H9 (cell line): ENCODE measurements around the gene FARP1. TPM values are rescaled to one million over a fixed set of nuclear protein-coding genes. Genes with fewer than 3 reads are reported as not detected.

Source experiments
- DNase-seq: peaks from one replicate; pipeline ENCODE4 v3.0.0-alpha.2; 2017
- H2AFZ ChIP-seq: one replicate; pipeline ENCODE4 v1.6.1; 2013; ENCODE audit warnings: mild to moderate bottlenecking, low read length, control low read depth, moderate library complexity
- H2AK5ac ChIP-seq: 2 replicates; pipeline ENCODE4 v1.6.1; 2013; ENCODE audit warnings: low read length, control low read depth, mixed read lengths; ENCODE audit not compliant: insufficient read length
- H2BK120ac ChIP-seq: one replicate; pipeline ENCODE4 v1.6.1; 2013; ENCODE audit warnings: low read depth, mild to moderate bottlenecking, low read length, control low read depth, inconsistent platforms; ENCODE audit not compliant: poor library complexity, severe bottlenecking
- H2BK12ac ChIP-seq: 2 replicates; pipeline ENCODE4 v1.6.1; 2013; ENCODE audit warnings: low read length, control low read depth, mixed read lengths, low read depth; ENCODE audit not compliant: insufficient read length
- H2BK15ac ChIP-seq: 2 replicates; pipeline ENCODE4 v1.6.1; 2013; ENCODE audit warnings: low read depth, low read length, control low read depth
- H2BK20ac ChIP-seq: one replicate; pipeline ENCODE4 v1.6.1; 2013; ENCODE audit warnings: low read depth, mild to moderate bottlenecking, low read length, control low read depth, inconsistent platforms; ENCODE audit not compliant: poor library complexity, severe bottlenecking
- H2BK5ac ChIP-seq: 2 replicates; pipeline ENCODE4 v1.6.1; 2013; ENCODE audit warnings: low read length, control low read depth, mixed read lengths; ENCODE audit not compliant: insufficient read length
- H3K14ac ChIP-seq: 2 replicates; pipeline ENCODE4 v1.6.1; 2013; ENCODE audit warnings: low read length, control low read depth; ENCODE audit not compliant: insufficient read depth
- H3K18ac ChIP-seq: 2 replicates; pipeline ENCODE4 v1.6.1; 2013; ENCODE audit warnings: low read depth, mild to moderate bottlenecking, mixed read lengths, low read length, control low read depth; ENCODE audit not compliant: insufficient read length
- H3K23ac ChIP-seq: 2 replicates; pipeline ENCODE4 v1.6.1; 2013; ENCODE audit warnings: low read length, control low read depth, mixed read lengths, low read depth; ENCODE audit not compliant: insufficient read length
- H3K23me2 ChIP-seq: 2 replicates; pipeline ENCODE4 v1.6.1; 2013; ENCODE audit warnings: low read depth, mild to moderate bottlenecking, mixed read lengths, low read length, control low read depth; ENCODE audit not compliant: insufficient read length, poor library complexity, severe bottlenecking
- H3K27ac ChIP-seq: 2 replicates; pipeline ENCODE4 v1.5.1; 2013; ENCODE audit warnings: low read length, control low read depth, mixed read lengths, low read depth; ENCODE audit not compliant: insufficient read length
- H3K27me3 ChIP-seq: 2 replicates; pipeline ENCODE4 v1.6.1; 2013; ENCODE audit warnings: low read length, control low read depth, inconsistent platforms; ENCODE audit not compliant: insufficient read depth
- H3K4ac ChIP-seq: 2 replicates; pipeline ENCODE4 v1.6.1; 2013; ENCODE audit warnings: low read depth, mild to moderate bottlenecking, control low read depth, inconsistent platforms, low read length, moderate library complexity
- H3K4me1 ChIP-seq: 2 replicates; pipeline ENCODE4 v1.6.1; 2013; ENCODE audit warnings: low read length, control low read depth, inconsistent platforms; ENCODE audit not compliant: insufficient read depth
- H3K4me2 ChIP-seq: 2 replicates; pipeline ENCODE4 v1.6.1; 2013; ENCODE audit warnings: low read length, control low read depth, mixed read lengths; ENCODE audit not compliant: insufficient read length, insufficient read depth
- H3K56ac ChIP-seq: 2 replicates; pipeline ENCODE4 v1.6.1; 2013; ENCODE audit warnings: low read depth, mild to moderate bottlenecking, mixed read lengths, low read length, control low read depth; ENCODE audit not compliant: insufficient read length
- H3K79me1 ChIP-seq: 2 replicates; pipeline ENCODE4 v1.6.1; 2013; ENCODE audit warnings: low read depth, mild to moderate bottlenecking, moderate library complexity, low read length, control low read depth, inconsistent platforms; ENCODE audit not compliant: insufficient read depth, poor library complexity, severe bottlenecking
- H3K79me2 ChIP-seq: 2 replicates; pipeline ENCODE4 v1.6.1; 2013; ENCODE audit warnings: low read length, control low read depth, inconsistent platforms; ENCODE audit not compliant: insufficient read depth
- H3K9ac ChIP-seq: 2 replicates; pipeline ENCODE4 v1.6.1; 2013; ENCODE audit warnings: low read length, control low read depth, mixed read lengths; ENCODE audit not compliant: insufficient read length; ENCODE audit errors: extremely low read depth
- H3K9me3 ChIP-seq: one replicate; pipeline ENCODE4 v1.6.1; 2013; ENCODE audit warnings: low read depth, low read length, inconsistent platforms; ENCODE audit not compliant: control insufficient read depth
- H3T11ph ChIP-seq: one replicate; pipeline ENCODE4 v1.6.1; 2013; ENCODE audit warnings: mild to moderate bottlenecking, low read length, control low read depth, inconsistent platforms
- H4K20me1 ChIP-seq: one replicate; pipeline ENCODE4 v1.6.1; 2013; ENCODE audit not compliant: control insufficient read depth, insufficient read length, insufficient read depth
- H4K5ac ChIP-seq: 2 replicates; pipeline ENCODE4 v1.6.1; 2013; ENCODE audit warnings: low read depth, mild to moderate bottlenecking, mixed read lengths, low read length, control low read depth; ENCODE audit not compliant: insufficient read length
- H4K8ac ChIP-seq: replicated peaks from 2 replicates; pipeline ENCODE4 v1.6.1; 2013; ENCODE audit warnings: low read length, control low read depth, mixed read lengths, low read depth; ENCODE audit not compliant: insufficient read length
- H4K91ac ChIP-seq: 2 replicates; pipeline ENCODE4 v1.6.1; 2013; ENCODE audit warnings: low read depth, mild to moderate bottlenecking, moderate library complexity, mixed read lengths, low read length, control low read depth; ENCODE audit not compliant: insufficient read length
- H3K27ac Mint-ChIP-seq, 3 experiments: 2 replicates in 2 of 3; 3 replicates in 1 of 3; pipeline ENCODE4 v1.8.0; 2020 to 2021; ENCODE audit warnings: mixed read lengths in 3 of 3, mild to moderate bottlenecking in 1 of 3, moderate library complexity in 1 of 3
- H3K27me3 Mint-ChIP-seq: 2 replicates; pipeline ENCODE4 v1.8.0; 2021; ENCODE audit warnings: low read depth, mild to moderate bottlenecking, moderate library complexity, mixed read lengths
- H3K36me3 Mint-ChIP-seq, 3 experiments: 2 replicates in 2 of 3; 3 replicates in 1 of 3; pipeline ENCODE4 v1.8.0; 2020 to 2021; ENCODE audit warnings: low read depth in 3 of 3, mixed read lengths in 3 of 3; ENCODE audit not compliant: insufficient read depth in 1 of 3
- H3K4me1 Mint-ChIP-seq, 2 experiments: 2 replicates each; pipeline ENCODE4 v1.8.0; 2020; ENCODE audit warnings: mixed read lengths in 2 of 2
- H3K4me3 Mint-ChIP-seq, 2 experiments: 2 replicates in 1 of 2; 3 replicates in 1 of 2; pipeline ENCODE4 v1.8.0; 2020 to 2021; ENCODE audit warnings: mild to moderate bottlenecking in 2 of 2, mixed read lengths in 2 of 2, moderate library complexity in 1 of 2
- H3K9me3 Mint-ChIP-seq, 2 experiments: 2 replicates in 1 of 2; 3 replicates in 1 of 2; pipeline ENCODE4 v1.8.0; 2020; ENCODE audit warnings: mild to moderate bottlenecking in 2 of 2, mixed read lengths in 2 of 2, moderate library complexity in 1 of 2
- WGBS: extraction: QIAGEN DNeasy Blood & Tissue Kit; methylation state at CpG from one replicate; pipeline ENCODE4 v1.1.7; 2013; ENCODE audit warnings: missing lambda C conversion rate, low lambda C conversion rate, mixed read lengths; ENCODE audit not compliant: insufficient read length; ENCODE audit errors: extremely low coverage; 5-methylcytosine and 5-hydroxymethylcytosine counted together
- total RNA-seq: library from RNA; stranded (reverse); gene quantifications from 2 replicates; pipeline ENCODE4 v1.2.1, GENCODE V29; 2021
- TF ChIP-seq, protein P1 (sequence below): fragments of 200-600 bp; sonication (generic); conservative IDR thresholded peaks from 3 replicates; pipeline ENCODE4 v1.8.0; 2021; ENCODE audit warnings: antibody characterized with exemption, mild to moderate bottlenecking

The FARP1 gene
- total RNA-seq, 1 experiment from 2014 or later: 95.9 TPM

DNA sequence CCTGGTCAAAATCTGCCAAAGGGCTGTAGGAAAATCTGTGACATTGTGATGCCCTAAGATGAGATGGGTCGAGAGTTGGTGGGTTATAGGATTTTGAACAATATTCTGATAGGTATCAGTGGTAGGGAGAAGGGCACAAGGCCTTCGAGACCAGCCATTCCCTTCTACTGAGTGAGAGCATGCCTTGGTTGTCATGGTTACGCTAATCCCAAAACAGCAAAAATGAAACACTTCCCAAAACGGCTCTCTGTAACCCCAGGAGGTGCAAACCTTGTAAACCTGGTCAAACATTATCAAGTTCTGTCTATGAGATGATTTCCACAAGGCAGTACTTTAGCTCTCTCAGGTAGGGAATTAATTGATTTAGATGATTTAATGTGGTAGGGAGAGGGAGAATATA lies 192.8 kb downstream of the FARP1 start:
- H2AFZ ChIP-seq: no peak overlapping the region
- H3K79me1 ChIP-seq: no peaks in the 10 kb centered on the region
- no peaks in the 10 kb centered on the region for H3K23me2 ChIP-seq
- no peak overlapping the region for H3T11ph ChIP-seq
- H3K4me3 Mint-ChIP-seq: no peak overlapping the region
- no peak overlapping the region for H4K5ac ChIP-seq
- TF ChIP-seq, protein P1, sequence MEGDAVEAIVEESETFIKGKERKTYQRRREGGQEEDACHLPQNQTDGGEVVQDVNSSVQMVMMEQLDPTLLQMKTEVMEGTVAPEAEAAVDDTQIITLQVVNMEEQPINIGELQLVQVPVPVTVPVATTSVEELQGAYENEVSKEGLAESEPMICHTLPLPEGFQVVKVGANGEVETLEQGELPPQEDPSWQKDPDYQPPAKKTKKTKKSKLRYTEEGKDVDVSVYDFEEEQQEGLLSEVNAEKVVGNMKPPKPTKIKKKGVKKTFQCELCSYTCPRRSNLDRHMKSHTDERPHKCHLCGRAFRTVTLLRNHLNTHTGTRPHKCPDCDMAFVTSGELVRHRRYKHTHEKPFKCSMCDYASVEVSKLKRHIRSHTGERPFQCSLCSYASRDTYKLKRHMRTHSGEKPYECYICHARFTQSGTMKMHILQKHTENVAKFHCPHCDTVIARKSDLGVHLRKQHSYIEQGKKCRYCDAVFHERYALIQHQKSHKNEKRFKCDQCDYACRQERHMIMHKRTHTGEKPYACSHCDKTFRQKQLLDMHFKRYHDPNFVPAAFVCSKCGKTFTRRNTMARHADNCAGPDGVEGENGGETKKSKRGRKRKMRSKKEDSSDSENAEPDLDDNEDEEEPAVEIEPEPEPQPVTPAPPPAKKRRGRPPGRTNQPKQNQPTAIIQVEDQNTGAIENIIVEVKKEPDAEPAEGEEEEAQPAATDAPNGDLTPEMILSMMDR: no peak
- H3K23ac ChIP-seq: no peak overlapping the region
- H3K27ac Mint-ChIP-seq: peak overlapping the region in 1 of 3 experiments; percentile 36; a peak in 1 of 7 replicates
- H2BK20ac ChIP-seq: no peak overlapping the region
- no peak overlapping the region for H3K9ac ChIP-seq
- no peak overlapping the region for H2BK15ac ChIP-seq
- H3K4me2 ChIP-seq: no peak overlapping the region
- no peak overlapping the region for H3K14ac ChIP-seq
- DNase-seq: no peak
- H3K27me3 ChIP-seq: no peaks in the 10 kb centered on the region
- no peak overlapping the region for H4K8ac ChIP-seq
- no peak overlapping the region for H2BK120ac ChIP-seq
- H2BK5ac ChIP-seq: no peak overlapping the region
- WGBS: no CpG with 5 or more reads among the region's 4 CpGs
- H4K91ac ChIP-seq: no peak overlapping the region
- no peak overlapping the region for H3K56ac ChIP-seq
- no peaks in the 10 kb centered on the region for H3K9me3 ChIP-seq
- H2AK5ac ChIP-seq: no peak overlapping the region
- peaks cover 15 to 22% (median 22%) of the 10 kb centered on the region in 3 experiments for H3K36me3 Mint-ChIP-seq
- H3K27me3 Mint-ChIP-seq: no peaks in the 10 kb centered on the region
- H3K4ac ChIP-seq: no peak overlapping the region
- H3K4me1 Mint-ChIP-seq: peaks cover 46 to 50% of the 10 kb centered on the region in 2 experiments
- H3K79me2 ChIP-seq: no peaks in the 10 kb centered on the region; the same call in 1 of the 2 replicates
- H2BK12ac ChIP-seq: no peak overlapping the region
- no peak overlapping the region for H3K18ac ChIP-seq
- H4K20me1 ChIP-seq: no peaks in the 10 kb centered on the region
- H3K9me3 Mint-ChIP-seq: peaks cover 11 to 17% of the 10 kb centered on the region in 2 experiments; a peak in 4 of 5 replicates
- H3K27ac ChIP-seq: no peak overlapping the region
- peaks cover 9% of the 10 kb centered on the region for H3K4me1 ChIP-seq
